GM12878 (cell line): ENCODE results near the gene TEDC1. TPM values are rescaled to one million over a fixed set of nuclear protein-coding genes. Genes with fewer than 3 reads are reported as not detected.

Experiments
- CHD1 ChIP-seq: IDR thresholded peaks from 2 replicates; pipeline ENCODE4 v1.6.1; 2012; ENCODE audit warnings: low read depth, low read length, improper control_type of control experiment
- CHD2 ChIP-seq: IDR thresholded peaks from 2 replicates; pipeline ENCODE4 v1.6.1; 2011; ENCODE audit warnings: low read depth, low read length, improper control_type of control experiment, borderline replicate concordance
- DPF2 ChIP-seq: fragments of 450-650 bp; IDR thresholded peaks from 2 replicates; pipeline ENCODE4 v1.6.1; 2017; ENCODE audit warnings: mild to moderate bottlenecking
- E2F8 ChIP-seq: fragments of 450-650 bp; IDR thresholded peaks from 2 replicates; pipeline ENCODE4 v1.6.1; 2018; ENCODE audit warnings: mild to moderate bottlenecking, low read depth, moderate library complexity; ENCODE audit not compliant: partially characterized antibody
- EGR1 ChIP-seq, 2 experiments: IDR thresholded peaks; 1 replicate in 1 of 2; 2 replicates in 1 of 2; pipeline ENCODE4 v1.6.1; 2011 to 2012; ENCODE audit warnings: low read depth in 2 of 2, low read length in 2 of 2, borderline replicate concordance in 1 of 2, mild to moderate bottlenecking in 1 of 2, moderate library complexity in 1 of 2
- ELK1 ChIP-seq: IDR thresholded peaks from 2 replicates; pipeline ENCODE4 v1.6.1; 2012; ENCODE audit warnings: low read depth, low read length, improper control_type of control experiment
- EZH2 ChIP-seq: IDR thresholded peaks from 2 replicates; pipeline ENCODE4 v1.6.1; 2012; ENCODE audit warnings: low read depth, mild to moderate bottlenecking, control low read depth, inconsistent platforms, low read length, borderline replicate concordance; ENCODE audit not compliant: control insufficient read depth
- FOS ChIP-seq: IDR thresholded peaks from 3 replicates; pipeline ENCODE4 v1.6.1; 2011; ENCODE audit warnings: borderline replicate concordance; ENCODE audit not compliant: insufficient read length; ENCODE audit errors: extremely low read depth
- HCFC1 ChIP-seq: fragments of 150-350 bp; IDR thresholded peaks from 2 replicates; pipeline ENCODE4 v1.6.1; 2014; ENCODE audit warnings: low read length
- HDAC2 ChIP-seq: fragments of 200-600 bp; sonication (generic); IDR thresholded peaks from 2 replicates; pipeline ENCODE4 v1.6.1; 2017
- IKZF1 ChIP-seq: fragments of 450-650 bp; conservative IDR thresholded peaks from 2 replicates; pipeline ENCODE4 v1.6.1; 2017; ENCODE audit warnings: antibody characterized with exemption, mild to moderate bottlenecking
- KLF5 ChIP-seq: fragments of 450-650 bp; IDR thresholded peaks from 2 replicates; pipeline ENCODE4 v1.6.1; 2014; ENCODE audit warnings: mild to moderate bottlenecking; ENCODE audit not compliant: partially characterized antibody
- NFIC ChIP-seq: IDR thresholded peaks from 2 replicates; pipeline ENCODE4 v1.6.1; 2012; ENCODE audit warnings: low read depth, mild to moderate bottlenecking, inconsistent platforms, low read length, moderate library complexity
- NR2C1 ChIP-seq: fragments of 450-650 bp; IDR thresholded peaks from 2 replicates; pipeline ENCODE4 v1.6.1; 2017; ENCODE audit warnings: antibody characterized with exemption, mild to moderate bottlenecking, moderate library complexity
- NR2F1 ChIP-seq: fragments of 450-650 bp; conservative IDR thresholded peaks from 2 replicates; pipeline ENCODE4 v1.6.1; 2017; ENCODE audit warnings: mild to moderate bottlenecking
- PML ChIP-seq: IDR thresholded peaks from 2 replicates; pipeline ENCODE4 v1.6.1; 2012; ENCODE audit warnings: low read length, inconsistent platforms
- SMARCA5 ChIP-seq: fragments of 450-650 bp; IDR thresholded peaks from 2 replicates; pipeline ENCODE4 v1.6.1; 2017; ENCODE audit warnings: mild to moderate bottlenecking
- YBX1 ChIP-seq: fragments of 450-650 bp; IDR thresholded peaks from 2 replicates; pipeline ENCODE4 v1.6.1; 2016; ENCODE audit warnings: antibody characterized with exemption
- ZNF274 ChIP-seq: IDR thresholded peaks from one replicate; pipeline ENCODE4 v1.8.0; 2011; ENCODE audit not compliant: insufficient read length, insufficient read depth
- polyA plus RNA-seq, 11 experiments: library from polyadenylated mRNA; depleted of rRNA in 4 of 11; unstranded in 6 of 11; stranded (reverse) in 5 of 11; fragments of >200 nt; fragmentation: Nextera tagmentation in 4 of 11; fragmentation: Illumina TruSeq in 1 of 11; extraction: Ambion mirVana in 4 of 11; extraction: Trizol in 1 of 11; gene quantifications; 1 replicate in 1 of 11; 2 replicates in 10 of 11; pipeline versions ENCODE4 v1.2.1 to v1.2.3, GENCODE V29; 2011 to 2016; ENCODE audit warnings: inconsistent platforms in 2 of 11, missing spikeins in 2 of 11, low read depth in 1 of 11
- total RNA-seq, 4 experiments: library from RNA; depleted of rRNA in 3 of 4; stranded (reverse); fragments of >200 nt in 3 of 4; fragmentation: Illumina TruSeq in 1 of 4; extraction: Trizol in 1 of 4; gene quantifications; 2 replicates each; pipeline versions ENCODE4 v1.2.1 to v1.2.3, GENCODE V29; 2013 to 2021
- TF ChIP-seq, protein P1 (sequence below): IDR thresholded peaks from 2 replicates; pipeline ENCODE4 v1.6.1; 2012; ENCODE audit warnings: low read depth, low read length, improper control_type of control experiment
- TF ChIP-seq, protein P2 (sequence below): fragments of 150-350 bp; IDR thresholded peaks from 2 replicates; pipeline ENCODE4 v1.6.1; 2014; ENCODE audit warnings: mild to moderate bottlenecking, low read depth, low read length
- TF ChIP-seq, protein P3 (sequence below): fragments of 450-650 bp; formaldehyde crosslinking; IDR thresholded peaks from 2 replicates; pipeline ENCODE4 v1.5.0; 2022; ENCODE audit warnings: mild to moderate bottlenecking, missing genetic modification characterization

The TEDC1 gene
- total and polyA plus RNA-seq, 10 of the 15 experiments (the other 5 are each of a cell fraction or from before 2014, with no cell fraction given): 0.19 to 34.2 (median 14.5) TPM

GRCh38 chr14:105489542-105490266 is 1.3 kb upstream of the TEDC1 start (continued):
- TF ChIP-seq, protein P1, sequence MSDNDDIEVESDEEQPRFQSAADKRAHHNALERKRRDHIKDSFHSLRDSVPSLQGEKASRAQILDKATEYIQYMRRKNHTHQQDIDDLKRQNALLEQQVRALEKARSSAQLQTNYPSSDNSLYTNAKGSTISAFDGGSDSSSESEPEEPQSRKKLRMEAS: 0 out of 2 replicates have a peak, but pooled peaks have one; percentile 27
- TF ChIP-seq ZNF274 (no peak), YBX1 (no peak), PML (no peak), SMARCA5 (peak; percentile 85), KLF5 (no peak), E2F8 (no peak), CHD2 (peak; percentile 79), EGR1 (IDR thresholded peaks at IDR 0.05; ENCODE audit: borderline replicate concordance in 1 of 2, low read depth in 2 of 2, low read length in 2 of 2) (peak in 1 of 2 experiments; percentile 65; a peak in 2 of 3 replicates), NFIC (no peak), HCFC1 (no peak), FOS (no peak), HDAC2 (no peak), ELK1 (no peak), IKZF1 (peak; percentile 67; the same call in 1 of the 2 replicates), EZH2 (no peak), NR2F1 (0 out of 2 replicates have a peak, but pooled peaks have one; percentile 14), NR2C1 (no peak), CHD1 (no peak), DPF2 (no peak; the same call in 1 of the 2 replicates)
- TF ChIP-seq, protein P2, sequence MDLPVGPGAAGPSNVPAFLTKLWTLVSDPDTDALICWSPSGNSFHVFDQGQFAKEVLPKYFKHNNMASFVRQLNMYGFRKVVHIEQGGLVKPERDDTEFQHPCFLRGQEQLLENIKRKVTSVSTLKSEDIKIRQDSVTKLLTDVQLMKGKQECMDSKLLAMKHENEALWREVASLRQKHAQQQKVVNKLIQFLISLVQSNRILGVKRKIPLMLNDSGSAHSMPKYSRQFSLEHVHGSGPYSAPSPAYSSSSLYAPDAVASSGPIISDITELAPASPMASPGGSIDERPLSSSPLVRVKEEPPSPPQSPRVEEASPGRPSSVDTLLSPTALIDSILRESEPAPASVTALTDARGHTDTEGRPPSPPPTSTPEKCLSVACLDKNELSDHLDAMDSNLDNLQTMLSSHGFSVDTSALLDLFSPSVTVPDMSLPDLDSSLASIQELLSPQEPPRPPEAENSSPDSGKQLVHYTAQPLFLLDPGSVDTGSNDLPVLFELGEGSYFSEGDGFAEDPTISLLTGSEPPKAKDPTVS: no peak
- TF ChIP-seq, protein P3, sequence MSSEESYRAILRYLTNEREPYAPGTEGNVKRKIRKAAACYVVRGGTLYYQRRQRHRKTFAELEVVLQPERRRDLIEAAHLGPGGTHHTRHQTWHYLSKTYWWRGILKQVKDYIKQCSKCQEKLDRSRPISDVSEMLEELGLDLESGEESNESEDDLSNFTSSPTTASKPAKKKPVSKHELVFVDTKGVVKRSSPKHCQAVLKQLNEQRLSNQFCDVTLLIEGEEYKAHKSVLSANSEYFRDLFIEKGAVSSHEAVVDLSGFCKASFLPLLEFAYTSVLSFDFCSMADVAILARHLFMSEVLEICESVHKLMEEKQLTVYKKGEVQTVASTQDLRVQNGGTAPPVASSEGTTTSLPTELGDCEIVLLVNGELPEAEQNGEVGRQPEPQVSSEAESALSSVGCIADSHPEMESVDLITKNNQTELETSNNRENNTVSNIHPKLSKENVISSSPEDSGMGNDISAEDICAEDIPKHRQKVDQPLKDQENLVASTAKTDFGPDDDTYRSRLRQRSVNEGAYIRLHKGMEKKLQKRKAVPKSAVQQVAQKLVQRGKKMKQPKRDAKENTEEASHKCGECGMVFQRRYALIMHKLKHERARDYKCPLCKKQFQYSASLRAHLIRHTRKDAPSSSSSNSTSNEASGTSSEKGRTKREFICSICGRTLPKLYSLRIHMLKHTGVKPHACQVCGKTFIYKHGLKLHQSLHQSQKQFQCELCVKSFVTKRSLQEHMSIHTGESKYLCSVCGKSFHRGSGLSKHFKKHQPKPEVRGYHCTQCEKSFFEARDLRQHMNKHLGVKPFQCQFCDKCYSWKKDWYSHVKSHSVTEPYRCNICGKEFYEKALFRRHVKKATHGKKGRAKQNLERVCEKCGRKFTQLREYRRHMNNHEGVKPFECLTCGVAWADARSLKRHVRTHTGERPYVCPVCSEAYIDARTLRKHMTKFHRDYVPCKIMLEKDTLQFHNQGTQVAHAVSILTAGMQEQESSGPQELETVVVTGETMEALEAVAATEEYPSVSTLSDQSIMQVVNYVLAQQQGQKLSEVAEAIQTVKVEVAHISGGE: no peak
